Aorta (tissue), 5 donors: ENCODE data around the gene CDC6. TPM values are rescaled to one million over a fixed set of nuclear protein-coding genes. Genes with fewer than 3 reads are reported as not detected.

Experiments
- ATAC-seq: fragments of 200-7000 bp; cut with Tn5 transposase; one replicate; pipeline ENCODE4 v1.9.1; 2022; ENCODE audit warnings: moderate library complexity; ENCODE audit not compliant: low FRiP score
- DNase-seq, 2 donors: peaks; one replicate each; pipeline ENCODE4 v3.0.0-alpha.2; 2020
- H3K27ac ChIP-seq, 2 donors: one replicate each; pipeline ENCODE4 v1.5.1; 2013; ENCODE audit warnings: low read length in 2 of 2, mild to moderate bottlenecking in 2 of 2, moderate library complexity in 2 of 2, control low read depth in 1 of 2, inconsistent platforms in 1 of 2, low read depth in 1 of 2
- H3K27me3 ChIP-seq, 2 donors: one replicate each; pipeline ENCODE4 v1.6.1; 2013; ENCODE audit warnings: control low read depth in 1 of 2, low read length in 1 of 2, mild to moderate bottlenecking in 1 of 2, moderate library complexity in 1 of 2; ENCODE audit not compliant: insufficient read depth in 2 of 2, control insufficient read depth in 1 of 2
- H3K36me3 ChIP-seq, 2 donors: one replicate each; pipeline ENCODE4 v1.6.1; 2013; ENCODE audit warnings: control low read depth in 1 of 2, low read length in 1 of 2, mild to moderate bottlenecking in 1 of 2; ENCODE audit not compliant: insufficient read depth in 2 of 2, control insufficient read depth in 1 of 2
- H3K4me1 ChIP-seq, 2 donors: one replicate each; pipeline ENCODE4 v1.6.1; 2013; ENCODE audit warnings: low read length in 2 of 2, control low read depth in 1 of 2, mild to moderate bottlenecking in 1 of 2, moderate library complexity in 1 of 2; ENCODE audit not compliant: insufficient read depth in 2 of 2, control insufficient read depth in 1 of 2
- H3K4me3 ChIP-seq, 2 donors: one replicate each; pipeline ENCODE4 v1.5.1; 2013; ENCODE audit warnings: low read length in 2 of 2, control low read depth in 1 of 2, mild to moderate bottlenecking in 1 of 2
- H3K9me3 ChIP-seq: one replicate; pipeline ENCODE4 v1.6.1; 2013; ENCODE audit warnings: mild to moderate bottlenecking, low read length; ENCODE audit not compliant: control insufficient read depth
- WGBS, 2 donors: extraction: QIAGEN DNeasy Blood & Tissue Kit; methylation state at CpG; one replicate each; pipeline ENCODE4 v1.1.7; 2013; 5-methylcytosine and 5-hydroxymethylcytosine counted together
- intact Hi-C, 2 donors: fragments of 100-400 bp; cut with DNase I; formaldehyde crosslinking; loops; one replicate each; pipeline versions ENCODE4 v1.14.2 to v1.15.0; 2022
- polyA plus RNA-seq, 2 donors: library from polyadenylated mRNA; stranded (reverse); fragments of 200-250 nt; gene quantifications; one replicate each; pipeline ENCODE4 v1.2.3, GENCODE V29; 2013
- total RNA-seq, 2 donors: library from RNA; stranded (reverse); fragmentation: NEBNext Ultra II Directional; extraction: Animal tissue kit (Norgen Biotek cat#: 25700); gene quantifications; one replicate each; pipeline ENCODE4 v1.2.1, GENCODE V29; 2021
- donor health status: healthy with polysubstance abuse.
- donor health status: Bipolar disorder and iron deficiency.
- donor health status: DM: no; HTN: no; CAD: no.
- donor health status: DM: no; HTN: no; CAD: no.
- donor health status: DM: yes; HTN: yes; CAD: no.

Gene CDC6
- total and polyA plus RNA-seq, 4 donors = 0.38 to 2.5 (median 1.7) TPM

DNA sequence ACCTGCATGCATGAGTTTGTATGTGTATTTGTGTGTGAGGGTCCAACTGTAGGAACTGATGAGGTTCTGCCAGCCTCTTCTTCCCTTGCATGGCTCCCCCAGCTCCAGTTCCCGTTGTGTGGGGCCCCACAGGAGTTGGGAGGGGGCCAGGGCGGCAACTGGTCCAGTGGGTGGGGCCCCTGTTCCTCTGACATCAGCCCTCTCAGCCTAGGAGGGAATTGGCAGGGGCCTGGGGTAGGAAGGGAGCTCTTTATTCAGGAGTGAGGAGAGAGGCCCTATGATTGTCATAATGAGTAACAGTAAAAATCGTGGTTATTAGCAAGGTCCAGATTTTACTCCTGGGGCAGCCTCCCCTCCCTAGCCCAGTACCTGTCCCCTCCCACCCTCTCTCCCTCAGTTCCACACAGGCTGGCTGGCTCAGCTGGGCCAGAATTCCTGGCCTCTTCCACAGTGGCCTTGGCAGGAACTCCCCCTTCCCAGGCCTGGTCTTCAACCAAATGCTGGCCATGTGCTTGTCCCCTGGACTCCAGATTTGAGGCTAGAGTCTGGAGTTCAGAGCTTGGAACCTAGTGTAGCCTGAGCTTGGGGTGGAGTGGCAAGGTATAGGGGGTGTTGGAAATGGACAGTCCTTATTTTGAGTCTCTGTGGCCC lies 40.2 kb downstream of the CDC6 start:
- DNase-seq (no peak), ATAC-seq (no peak)
- peaks cover 0 to 12% of the 10 kb centered on the region in 2 donors for H3K4me1 ChIP-seq
- no peak overlapping the region for H3K27ac ChIP-seq
- H3K9me3 ChIP-seq = no peaks in the 10 kb centered on the region
- 0 to 4% methylated on average over 3 of the region's 3 CpGs for WGBS, 2 donors
- intact Hi-C loops = no loop called here
- no peak overlapping the region for H3K4me3 ChIP-seq
- no peaks in the 10 kb centered on the region for H3K27me3 ChIP-seq
- H3K36me3 ChIP-seq = no peaks in the 10 kb centered on the region

DNA sequence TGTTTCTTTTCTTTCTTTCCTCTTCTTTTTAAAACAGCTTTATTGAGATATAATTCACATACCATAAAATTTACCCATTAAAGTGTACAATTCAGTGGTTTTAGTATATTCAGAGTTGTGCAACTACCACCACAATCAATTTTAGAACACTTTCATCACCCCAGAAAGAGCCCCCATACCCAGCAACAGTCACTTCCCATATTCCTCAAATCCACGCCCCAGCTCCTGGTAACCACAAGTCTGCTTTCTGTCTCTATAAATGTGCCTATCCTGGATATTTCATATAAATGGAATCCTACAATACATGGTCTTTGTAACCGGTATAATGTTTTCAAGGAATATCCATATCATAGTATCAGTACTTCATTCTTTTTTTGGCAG lies 40.7 kb downstream of the CDC6 start:
- intact Hi-C loops = no loop called here
- 90 to 92% methylated on average over 2 of the region's 2 CpGs for WGBS, 2 donors
- ATAC-seq = no peak
- no peaks in the 10 kb centered on the region for H3K27me3 ChIP-seq
- H3K4me1 ChIP-seq = peaks cover 0 to 12% of the 10 kb centered on the region in 2 donors
- no peak for DNase-seq
- H3K36me3 ChIP-seq = no peaks in the 10 kb centered on the region
- no peaks in the 10 kb centered on the region for H3K9me3 ChIP-seq
- no peak overlapping the region for H3K27ac ChIP-seq
- no peak overlapping the region for H3K4me3 ChIP-seq

DNA sequence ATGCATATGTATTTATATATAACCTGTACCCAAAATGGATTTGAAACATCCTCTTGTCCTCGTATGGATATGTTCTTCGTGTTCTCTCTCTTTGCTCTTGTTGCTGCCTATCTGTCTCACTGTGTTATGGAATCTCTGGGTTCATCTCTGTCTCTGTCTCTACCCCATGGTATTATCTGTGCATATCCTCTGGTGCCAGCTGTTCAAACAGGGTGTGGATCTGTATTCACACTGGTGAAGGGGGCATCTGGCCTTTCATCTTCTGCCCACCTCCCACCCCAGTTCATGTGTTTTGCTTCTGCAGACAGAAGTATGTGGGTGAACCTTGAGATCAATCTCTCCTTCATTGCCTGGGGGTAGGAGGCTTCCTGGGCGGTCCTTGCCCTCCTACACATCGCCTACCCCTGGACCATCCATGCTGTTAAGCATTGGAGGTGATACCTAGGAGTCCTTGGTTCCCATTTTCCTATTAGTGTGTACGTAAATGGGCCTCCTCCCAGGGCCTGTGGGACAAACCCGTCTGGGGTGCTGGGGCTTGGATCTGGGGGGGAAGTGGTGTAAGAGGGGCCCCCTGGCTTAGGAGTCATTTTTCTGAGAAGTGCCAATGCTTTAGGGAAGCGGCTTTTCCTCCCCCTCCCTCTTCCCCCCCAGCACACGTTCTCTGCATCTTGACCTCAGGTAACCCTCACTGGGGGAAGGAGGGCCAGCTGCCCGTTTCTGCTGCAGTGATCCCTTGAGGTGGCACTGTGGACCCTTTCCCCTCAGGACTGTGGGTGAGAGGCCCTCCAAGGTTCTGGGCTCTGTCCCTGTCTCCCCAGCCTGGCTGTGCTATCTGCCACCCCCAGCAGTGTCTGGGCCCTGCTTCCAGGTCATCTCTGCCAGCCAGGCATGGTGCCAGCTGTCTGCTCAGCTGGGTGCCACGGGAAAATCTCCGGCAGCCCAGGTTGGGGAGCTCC lies 42.4 kb downstream of the CDC6 start:
- Histone ChIP-seq H3K4me3 (no peak overlapping the region), H3K4me1 (peaks cover 0 to 7% of the 10 kb centered on the region in 2 donors), H3K27ac (peak overlapping the region in 1 of 2 donors; percentile 17), H3K9me3 (no peaks in the 10 kb centered on the region), H3K27me3 (no peaks in the 10 kb centered on the region), H3K36me3 (no peaks in the 10 kb centered on the region)
- WGBS, 2 donors = 28 to 31% methylated on average over 11 of the region's 11 CpGs
- intact Hi-C loops = loop anchor here in 1 of 2 donors (10.0 kb wide), 1 partner anchor 235 kb away; no protein-coding TSS in a partner anchor
- DNase-seq = no peak
- no peak for ATAC-seq

DNA sequence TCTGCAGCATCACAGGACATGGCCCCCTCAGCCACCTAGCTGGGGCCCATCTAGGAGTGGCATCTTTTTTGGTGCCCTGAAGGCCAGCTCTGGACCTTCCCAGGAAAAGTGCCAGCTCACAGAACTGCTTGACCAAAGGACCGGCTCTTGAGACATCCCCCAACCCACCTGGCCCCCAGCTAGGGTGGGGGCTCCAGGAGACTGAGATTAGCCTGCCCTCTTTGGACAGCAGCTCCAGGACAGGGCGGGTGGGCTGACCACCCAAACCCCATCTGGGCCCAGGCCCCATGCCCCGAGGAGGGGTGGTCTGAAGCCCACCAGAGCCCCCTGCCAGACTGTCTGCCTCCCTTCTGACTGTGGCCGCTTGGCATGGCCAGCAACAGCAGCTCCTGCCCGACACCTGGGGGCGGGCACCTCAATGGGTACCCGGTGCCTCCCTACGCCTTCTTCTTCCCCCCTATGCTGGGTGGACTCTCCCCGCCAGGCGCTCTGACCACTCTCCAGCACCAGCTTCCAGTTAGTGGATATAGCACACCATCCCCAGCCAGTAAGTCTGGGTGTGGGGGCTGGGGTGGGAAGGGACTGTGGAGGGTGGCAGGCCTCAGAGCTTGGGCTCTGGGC lies 43.3 kb downstream of the CDC6 start:
- intact Hi-C loops = loop anchor here in 1 of 2 donors (10.0 kb wide), 1 partner anchor 236 kb away; no protein-coding TSS in a partner anchor
- DNase-seq (no peak), ATAC-seq (no peak)
- H3K27me3 ChIP-seq = no peaks in the 10 kb centered on the region
- H3K4me1 ChIP-seq = peaks cover 0 to 7% of the 10 kb centered on the region in 2 donors
- 79 to 83% methylated on average over 10 of the region's 10 CpGs for WGBS, 2 donors
- H3K9me3 ChIP-seq = no peaks in the 10 kb centered on the region
- H3K27ac ChIP-seq = peak overlapping the region in 1 of 2 donors; percentile 37
- H3K36me3 ChIP-seq = no peaks in the 10 kb centered on the region
- H3K4me3 ChIP-seq = no peak overlapping the region

DNA sequence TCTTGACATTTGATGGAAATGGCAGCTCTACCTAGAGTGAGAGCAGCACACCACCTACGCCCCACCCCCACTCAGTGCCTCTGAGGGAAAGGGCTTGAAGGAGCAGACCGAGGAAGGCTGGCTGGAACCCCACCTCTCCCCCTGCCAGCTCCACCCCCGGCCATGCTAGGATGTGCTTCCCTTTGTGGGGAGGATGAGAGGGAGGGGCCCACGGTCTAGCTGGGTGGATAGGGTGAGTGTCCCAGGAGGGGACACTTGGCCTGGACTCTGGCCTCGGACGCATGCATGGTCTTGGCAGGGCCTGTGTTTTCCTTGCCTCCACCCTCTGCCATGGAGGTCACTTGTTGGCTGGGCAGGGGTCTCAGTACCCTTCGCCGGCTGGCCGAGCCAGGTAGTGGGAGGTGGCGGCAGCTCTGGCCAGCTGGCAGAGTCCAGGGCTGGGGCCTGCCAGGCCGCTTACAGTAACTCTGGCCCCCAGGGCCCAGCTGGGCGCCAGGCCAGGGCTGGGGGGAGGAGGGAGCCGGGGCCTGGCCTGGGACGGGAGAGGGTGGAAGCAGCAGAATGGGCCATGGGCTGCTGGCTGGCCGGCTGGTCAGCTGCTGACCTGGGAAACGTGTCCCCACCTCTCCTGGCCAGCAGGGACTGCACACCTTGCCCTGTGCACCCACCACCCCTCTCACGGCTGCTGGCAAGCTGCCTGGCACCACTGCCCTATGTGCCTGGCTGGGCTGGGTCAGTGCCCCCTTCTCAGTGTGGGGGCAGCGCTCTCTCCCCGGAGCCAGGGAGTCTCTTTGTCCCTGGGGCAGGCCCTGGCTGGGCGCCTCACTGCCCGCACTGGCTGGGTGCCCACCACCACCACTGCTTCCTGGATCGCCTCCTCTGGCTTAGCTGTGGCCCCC lies 44.3 kb downstream of the CDC6 start:
- Histone ChIP-seq H3K27me3 (no peaks in the 10 kb centered on the region), H3K9me3 (no peaks in the 10 kb centered on the region), H3K27ac (peak overlapping the region in 1 of 2 donors; percentile 86), H3K4me3 (no peak overlapping the region), H3K4me1 (peaks cover 0 to 7% of the 10 kb centered on the region in 2 donors), H3K36me3 (no peaks in the 10 kb centered on the region)
- 3 to 5% methylated on average over 18 to 22 of the region's 22 CpGs for WGBS, 2 donors
- ATAC-seq = peak; percentile 94
- peak; percentile 93 to 96 for DNase-seq
- intact Hi-C loops = loop anchor here in 1 of 2 donors (10.0 kb wide), 1 partner anchor 237 kb away; no protein-coding TSS in a partner anchor

DNA sequence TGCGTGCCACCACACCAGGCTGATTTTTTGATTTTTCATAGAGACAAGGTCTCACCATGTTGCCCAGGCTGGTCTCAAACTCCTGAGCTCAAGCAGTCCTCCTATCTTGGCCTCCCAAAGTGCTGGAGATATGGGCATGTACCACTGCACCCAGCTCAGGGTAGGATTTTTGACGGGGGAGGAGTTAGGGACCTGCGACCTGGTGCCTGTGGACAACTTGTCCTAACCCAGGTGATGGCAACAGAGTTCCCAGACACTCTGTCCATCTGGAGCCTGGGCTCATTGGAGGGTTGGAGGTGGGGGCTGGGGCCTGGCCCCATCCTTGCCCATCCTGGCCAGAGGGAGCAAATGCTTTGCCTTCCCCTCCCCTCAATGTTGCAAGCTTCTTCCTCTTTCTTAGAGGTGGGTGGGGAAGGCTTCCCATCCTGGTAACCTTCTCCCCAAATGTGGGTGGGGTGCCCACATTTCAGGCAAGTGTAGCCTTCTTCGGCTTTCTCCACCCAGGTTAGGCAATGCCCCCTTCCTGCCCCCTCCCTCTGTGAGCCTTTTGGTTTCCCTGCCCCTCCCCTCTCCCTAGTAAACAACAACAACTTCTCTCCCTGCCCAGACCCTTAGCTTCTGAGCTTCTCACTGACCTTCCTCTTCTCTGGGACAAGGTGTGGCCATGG lies 46.2 kb downstream of the CDC6 start:
- intact Hi-C loops = loop anchor here in 1 of 2 donors (10.0 kb wide), 1 partner anchor 239 kb away; no protein-coding TSS in a partner anchor
- Histone ChIP-seq H3K4me1 (peaks cover 0 to 7% of the 10 kb centered on the region in 2 donors), H3K27me3 (no peaks in the 10 kb centered on the region), H3K9me3 (no peaks in the 10 kb centered on the region), H3K36me3 (no peaks in the 10 kb centered on the region), H3K27ac (peak overlapping the region in 1 of 2 donors; percentile 0), H3K4me3 (no peak overlapping the region)
- 93 to 98% methylated on average over 4 of the region's 4 CpGs for WGBS, 2 donors
- ATAC-seq (no peak), DNase-seq (no peak)

DNA sequence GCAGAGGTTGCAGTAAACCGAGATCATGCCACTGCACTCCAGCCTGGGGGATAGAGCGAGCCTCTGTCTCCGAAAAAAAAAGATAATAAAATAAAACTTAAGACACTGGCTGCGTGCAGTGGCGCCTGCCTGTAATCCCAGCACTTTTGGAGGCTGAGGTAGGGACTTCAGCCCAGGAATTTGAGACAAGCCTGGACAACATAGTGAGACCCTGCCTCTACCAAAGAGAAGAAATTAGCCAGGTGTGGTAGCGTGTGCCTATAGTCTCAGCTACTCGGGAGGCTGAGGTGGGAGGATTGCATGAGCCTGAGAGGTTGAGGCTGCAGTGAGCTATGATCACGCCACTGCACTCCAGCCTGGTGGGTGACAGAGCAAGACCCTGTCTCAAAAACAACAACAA lies 47.9 kb downstream of the CDC6 start:
- intact Hi-C loops = loop anchor here in 1 of 2 donors (10.0 kb wide), 1 partner anchor 241 kb away; no protein-coding TSS in a partner anchor
- ATAC-seq (no peak), DNase-seq (no peak)
- Histone ChIP-seq H3K36me3 (no peaks in the 10 kb centered on the region), H3K4me1 (peaks cover 0 to 7% of the 10 kb centered on the region in 2 donors), H3K27ac (no peak overlapping the region), H3K27me3 (no peaks in the 10 kb centered on the region), H3K4me3 (no peak overlapping the region), H3K9me3 (no peaks in the 10 kb centered on the region)
- WGBS, 2 donors = 86 to 92% methylated on average over 8 of the region's 8 CpGs
